Type B pancreatic cell (in vitro differentiated cells): ENCODE results near the gene MZT2A. TPM values are rescaled to one million over a fixed set of nuclear protein-coding genes. Genes with fewer than 3 reads are reported as not detected.
"Not testable (repeated sequence)": the region's sequence is repeated elsewhere in the genome, so short reads cannot be mapped to it uniquely, and the experiment has no call there.

Experiments used
- DNase-seq: peaks from one replicate; pipeline ENCODE4 v3.0.0; 2021; ENCODE audit warnings: mixed read lengths; ENCODE audit not compliant: unreplicated experiment; ENCODE audit errors: extremely low spot score
- H3K27ac Mint-ChIP-seq: 2 replicates; pipeline ENCODE4 v1.8.0; 2021; ENCODE audit warnings: mild to moderate bottlenecking, mixed read lengths
- H3K27me3 Mint-ChIP-seq: 2 replicates; pipeline ENCODE4 v1.8.0; 2021; ENCODE audit warnings: mixed read lengths
- H3K36me3 Mint-ChIP-seq: 2 replicates; pipeline ENCODE4 v1.8.0; 2021; ENCODE audit warnings: mixed read lengths
- H3K4me1 Mint-ChIP-seq: one replicate; pipeline ENCODE4 v1.8.0; 2021; ENCODE audit warnings: mixed read lengths; ENCODE audit not compliant: unreplicated experiment
- H3K4me3 Mint-ChIP-seq: 2 replicates; pipeline ENCODE4 v1.8.0; 2021; ENCODE audit warnings: mild to moderate bottlenecking, mixed read lengths
- H3K9me3 Mint-ChIP-seq: 2 replicates; pipeline ENCODE4 v1.8.0; 2021; ENCODE audit warnings: mixed read lengths
- total RNA-seq: library from RNA; stranded (reverse); gene quantifications from 2 replicates; pipeline ENCODE4 v1.2.1, GENCODE V29; 2021; ENCODE audit warnings: low replicate concordance
- TF ChIP-seq, protein P1 (sequence below): fragments of 200-600 bp; sonication (generic); conservative IDR thresholded peaks from 2 replicates; pipeline ENCODE4 v1.5.0; 2021; ENCODE audit warnings: antibody characterized with exemption, mild to moderate bottlenecking

MZT2A gene
- total RNA-seq, 1 donor from 2014 or later, result 117 TPM

DNA sequence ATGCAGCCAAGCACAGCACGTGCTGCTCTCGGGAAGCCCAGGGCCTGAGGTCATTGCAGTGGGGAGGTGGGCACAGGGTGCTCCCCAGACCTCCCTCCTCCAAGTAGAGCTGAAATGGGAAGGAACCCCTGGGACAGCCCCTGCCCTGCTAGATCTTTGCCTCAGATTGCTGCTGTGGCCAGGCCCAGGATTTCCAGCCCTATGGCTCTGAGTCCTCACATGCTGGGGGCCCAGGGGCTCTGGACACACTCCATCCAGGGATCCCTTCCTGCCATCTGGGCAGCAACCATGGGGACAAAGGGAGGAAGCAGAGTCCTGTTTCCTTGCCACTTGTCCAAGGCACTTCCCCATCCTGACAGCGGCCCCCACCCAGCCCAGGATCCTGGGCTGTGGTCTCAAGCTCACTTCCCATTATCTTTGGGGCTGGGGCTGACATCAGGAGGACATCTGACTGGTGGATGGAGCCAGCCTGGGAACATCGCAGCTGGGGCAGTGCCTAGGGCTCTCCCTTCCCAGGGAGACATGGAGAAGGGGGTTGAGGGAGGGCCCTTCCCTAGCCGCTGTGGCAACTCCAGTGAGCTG, 37.8 kb upstream of the MZT2A start:
- DNase-seq, result peak; percentile 56

GRCh38 chr2:131528981-131529863, 37.0 kb upstream of the MZT2A start:
- peak; percentile 59 for DNase-seq
- not testable (repeated sequence) for H3K4me1 Mint-ChIP-seq, H3K36me3 Mint-ChIP-seq, H3K27me3 Mint-ChIP-seq, H3K9me3 Mint-ChIP-seq, H3K27ac Mint-ChIP-seq
- H3K4me3 Mint-ChIP-seq, result peak overlapping the region; percentile 77

More for the DNA sequence above, 37.8 kb upstream of the MZT2A start:
- peak overlapping the region; percentile 77 for H3K4me3 Mint-ChIP-seq
- not testable (repeated sequence) for H3K27me3 Mint-ChIP-seq, H3K9me3 Mint-ChIP-seq, H3K36me3 Mint-ChIP-seq, H3K27ac Mint-ChIP-seq, H3K4me1 Mint-ChIP-seq

GRCh38 chr2:131527131-131528001, 35.2 kb upstream of the MZT2A start, which contains the start of gene CCDC74A:
Gene CCDC74A (plus strand): TSS chr2:131527888. CDS start chr2:131527971, 83 bp downstream.
- H3K27me3 Mint-ChIP-seq, H3K9me3 Mint-ChIP-seq, H3K36me3 Mint-ChIP-seq, H3K4me1 Mint-ChIP-seq: not testable (repeated sequence)
- Mint-ChIP-seq H3K27ac (peak within 1 kb of the TSS; percentile 79), H3K4me3 (peak within 1 kb of the TSS; percentile 89)
- DNase-seq, result peak; percentile 75

- not testable (repeated sequence) for H3K27me3 Mint-ChIP-seq, H3K27ac Mint-ChIP-seq, H3K36me3 Mint-ChIP-seq, H3K9me3 Mint-ChIP-seq, H3K4me3 Mint-ChIP-seq, H3K4me1 Mint-ChIP-seq
- peak; percentile 16 for DNase-seq
These were observed 33.1 kb upstream of the MZT2A start for GRCh38 chr2:131525256-131525655.

GRCh38 chr2:131521961-131522781, 30.0 kb upstream of the MZT2A start:
- H3K27me3 Mint-ChIP-seq, result no peaks in the 10 kb centered on the region
- no peaks in the 10 kb centered on the region for H3K4me1 Mint-ChIP-seq
- TF ChIP-seq, protein P1, sequence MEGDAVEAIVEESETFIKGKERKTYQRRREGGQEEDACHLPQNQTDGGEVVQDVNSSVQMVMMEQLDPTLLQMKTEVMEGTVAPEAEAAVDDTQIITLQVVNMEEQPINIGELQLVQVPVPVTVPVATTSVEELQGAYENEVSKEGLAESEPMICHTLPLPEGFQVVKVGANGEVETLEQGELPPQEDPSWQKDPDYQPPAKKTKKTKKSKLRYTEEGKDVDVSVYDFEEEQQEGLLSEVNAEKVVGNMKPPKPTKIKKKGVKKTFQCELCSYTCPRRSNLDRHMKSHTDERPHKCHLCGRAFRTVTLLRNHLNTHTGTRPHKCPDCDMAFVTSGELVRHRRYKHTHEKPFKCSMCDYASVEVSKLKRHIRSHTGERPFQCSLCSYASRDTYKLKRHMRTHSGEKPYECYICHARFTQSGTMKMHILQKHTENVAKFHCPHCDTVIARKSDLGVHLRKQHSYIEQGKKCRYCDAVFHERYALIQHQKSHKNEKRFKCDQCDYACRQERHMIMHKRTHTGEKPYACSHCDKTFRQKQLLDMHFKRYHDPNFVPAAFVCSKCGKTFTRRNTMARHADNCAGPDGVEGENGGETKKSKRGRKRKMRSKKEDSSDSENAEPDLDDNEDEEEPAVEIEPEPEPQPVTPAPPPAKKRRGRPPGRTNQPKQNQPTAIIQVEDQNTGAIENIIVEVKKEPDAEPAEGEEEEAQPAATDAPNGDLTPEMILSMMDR, result no peak
- H3K36me3 Mint-ChIP-seq, result no peaks in the 10 kb centered on the region
- no peaks in the 10 kb centered on the region for H3K9me3 Mint-ChIP-seq
- no peak overlapping the region for H3K4me3 Mint-ChIP-seq
- H3K27ac Mint-ChIP-seq, result no peak overlapping the region
- DNase-seq, result no peak

DNA sequence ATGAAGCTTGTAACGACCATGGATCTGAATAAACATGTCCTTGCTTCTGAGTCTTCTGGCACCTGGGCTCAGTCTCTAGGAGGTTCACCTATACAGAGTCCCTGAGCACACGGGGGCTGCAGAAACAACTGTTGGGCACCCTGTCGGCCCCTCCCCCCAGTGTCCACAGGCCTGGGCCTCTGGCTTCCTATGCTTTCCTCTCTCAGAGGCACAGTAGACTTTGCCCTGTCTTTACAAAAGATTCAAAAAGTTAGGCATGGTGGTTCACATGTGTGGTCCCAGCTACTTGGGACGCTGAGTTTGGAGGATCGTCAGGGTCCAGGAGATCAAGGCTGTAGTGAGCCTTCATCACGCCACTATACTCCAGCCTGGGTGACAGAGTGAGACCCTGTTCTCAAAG, 29.3 kb upstream of the MZT2A start:
- not testable (repeated sequence) for H3K9me3 Mint-ChIP-seq, H3K4me3 Mint-ChIP-seq, DNase-seq, H3K36me3 Mint-ChIP-seq, H3K27me3 Mint-ChIP-seq, H3K4me1 Mint-ChIP-seq, H3K27ac Mint-ChIP-seq

DNA sequence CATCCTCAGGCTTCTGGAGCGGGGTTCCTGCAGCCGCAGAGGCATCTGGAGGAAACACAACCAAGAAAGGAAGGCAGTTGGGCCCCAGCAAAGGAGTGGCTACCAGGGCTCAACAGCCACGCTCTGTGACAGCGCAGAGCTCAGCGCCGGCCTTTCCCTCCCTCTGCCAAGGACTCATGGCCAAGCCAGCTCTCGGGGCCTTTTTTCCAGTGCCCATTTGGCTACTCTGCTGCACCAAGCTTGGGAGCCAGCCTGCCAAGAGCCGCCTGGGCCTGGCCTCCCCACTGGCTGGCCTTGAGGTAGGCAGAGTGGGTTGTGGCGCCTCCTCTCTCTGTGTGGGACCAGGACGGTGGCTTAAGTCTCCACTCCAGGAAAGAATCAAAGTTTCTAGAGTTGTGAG, 28.3 kb upstream of the MZT2A start:
- H3K27ac Mint-ChIP-seq, result no peak overlapping the region
- no peaks in the 10 kb centered on the region for H3K27me3 Mint-ChIP-seq
- H3K4me1 Mint-ChIP-seq, result no peaks in the 10 kb centered on the region
- H3K36me3 Mint-ChIP-seq, result no peaks in the 10 kb centered on the region
- no peak for DNase-seq
- TF ChIP-seq, protein P1, result no peak
- no peaks in the 10 kb centered on the region for H3K9me3 Mint-ChIP-seq
- H3K4me3 Mint-ChIP-seq, result no peak overlapping the region

DNA sequence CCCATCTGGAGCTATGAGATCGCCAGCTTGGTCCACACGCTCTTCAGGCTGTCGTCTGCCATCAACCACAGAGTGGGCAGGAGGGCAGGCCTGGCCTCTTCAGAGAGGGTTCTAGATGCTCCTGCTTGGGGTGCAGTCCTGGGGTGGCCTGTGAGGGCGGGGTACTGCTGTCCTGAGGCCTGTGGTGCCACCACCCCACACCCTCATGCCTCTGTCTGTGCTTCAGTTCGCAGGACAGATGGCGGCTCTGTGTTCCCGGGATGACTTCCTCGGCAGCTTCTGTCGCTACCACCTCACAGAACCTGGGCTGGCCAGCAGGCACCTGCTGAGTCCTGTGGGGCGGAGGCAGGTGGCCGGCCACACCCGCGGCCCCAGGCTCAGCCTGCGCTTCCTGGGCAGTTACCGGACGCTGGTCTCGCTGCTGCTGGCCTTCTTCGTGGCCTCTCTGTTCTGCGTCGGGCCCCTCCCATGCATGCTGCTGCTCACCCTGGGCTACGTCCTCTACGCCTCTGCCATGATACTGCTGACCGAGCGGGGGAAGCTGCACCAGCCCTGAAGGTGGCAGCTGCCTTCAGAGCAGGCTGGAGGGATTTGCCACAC, 27.8 kb upstream of the MZT2A start:
- not testable (repeated sequence) for H3K27me3 Mint-ChIP-seq, H3K4me1 Mint-ChIP-seq, H3K9me3 Mint-ChIP-seq, H3K4me3 Mint-ChIP-seq, DNase-seq, H3K27ac Mint-ChIP-seq, H3K36me3 Mint-ChIP-seq
